Measurements from ENCODE around the gene SLC25A25. TPM values are rescaled to one million over a fixed set of nuclear protein-coding genes. Genes with fewer than 3 reads are reported as not detected.

Gene SLC25A25
- total and polyA plus RNA-seq, 8 donors = 7.9 to 37.1 (median 13.6) TPM

GRCh38 chr9:128124873-128125579, 57.0 kb downstream of the SLC25A25 start:
- Histone ChIP-seq H3K4me1 (peaks cover 33 to 40% (median 38%) of the 10 kb centered on the region in 4 donors), H3K27ac (peak overlapping the region in 3 of 5 donors; percentile 16 to 96 (median 20)), H3K4me3 (peak overlapping the region in 2 of 4 donors; percentile 73 to 95), H3K9me3 (no peaks in the 10 kb centered on the region), H3K36me3 (peaks cover 36 to 54% (median 51%) of the 10 kb centered on the region in 4 donors), H3K27me3 (no peaks in the 10 kb centered on the region)
- 60 to 66% (median 62%) methylated on average over 7 to 16 of the region's 16 CpGs for WGBS, 5 donors
- intact Hi-C loops (cut with DNase I; ENCODE audit: low total_unique reads) = no loop called here
- peak; percentile 82 to 85 for DNase-seq
- TF ChIP-seq POLR2AphosphoS5 (IDR thresholded peaks at IDR 0.05) (no peak), CTCF (IDR thresholded peaks at IDR 0.05) (peak in 4 of 7 experiments; percentile 16 to 72 (median 30)), POLR2A (IDR thresholded peaks at IDR 0.05) (no peak), EP300 (IDR thresholded peaks at IDR 0.05) (no peak)

GRCh38 chr9:128125580-128126354, 57.7 kb downstream of the SLC25A25 start:
- 43 to 56% (median 53%) methylated on average over 8 to 10 of the region's 10 CpGs for WGBS, 5 donors
- TF ChIP-seq POLR2AphosphoS5 (IDR thresholded peaks at IDR 0.05) = no peak
- no peak for TF ChIP-seq POLR2A (IDR thresholded peaks at IDR 0.05)
- TF ChIP-seq EP300 (IDR thresholded peaks at IDR 0.05) = no peak
- TF ChIP-seq CTCF (IDR thresholded peaks at IDR 0.05) = no peak
- peaks cover 33 to 40% (median 38%) of the 10 kb centered on the region in 4 donors for H3K4me1 ChIP-seq
- H3K9me3 ChIP-seq = no peaks in the 10 kb centered on the region
- intact Hi-C loops (cut with DNase I; ENCODE audit: low total_unique reads) = no loop called here
- DNase-seq = no peak
- peaks cover 0 to under 1% (median 0%) of the 10 kb centered on the region in 3 donors for H3K27me3 ChIP-seq
- peak overlapping the region in 3 of 5 donors; percentile 16 to 97 (median 96) for H3K27ac ChIP-seq
- peaks cover 35 to 46% (median 44%) of the 10 kb centered on the region in 4 donors for H3K36me3 ChIP-seq
- peak overlapping the region in 3 of 4 donors; percentile 73 to 99 (median 95) for H3K4me3 ChIP-seq

GRCh38 chr9:128127568-128127989, 59.5 kb downstream of the SLC25A25 start, which contains the start of gene PTGES2:
Gene PTGES2, minus strand, starts transcription at chr9:128127729. Its CDS starts 12 bp downstream, at chr9:128127717.
- peaks cover 18 to 28% (median 26%) of the 10 kb centered on the region in 4 donors for H3K36me3 ChIP-seq
- peak within 1 kb of the TSS; percentile 96 to 99 (median 97) for H3K27ac ChIP-seq
- H3K4me1 ChIP-seq = peaks cover 33 to 40% (median 38%) of the 10 kb centered on the region in 4 donors
- 0 to 1% (median 0%) methylated on average over 15 to 56 of the region's 56 CpGs; no CpG with 5 or more reads in 1 of the 5 donors for WGBS, 5 donors
- peaks cover 0 to 14% (median 0%) of the 10 kb centered on the region in 3 donors for H3K27me3 ChIP-seq
- TF ChIP-seq CTCF (IDR thresholded peaks at IDR 0.05) (no peak), POLR2A (IDR thresholded peaks at IDR 0.05) (no peak), POLR2AphosphoS5 (IDR thresholded peaks at IDR 0.05) (peak in 1 of 3 donors; percentile 76), EP300 (IDR thresholded peaks at IDR 0.05) (no peak)
- peak within 1 kb of the TSS; percentile 73 to 99 (median 93) for H3K4me3 ChIP-seq
- intact Hi-C loops (cut with DNase I; ENCODE audit: low total_unique reads) = no loop called here
- no peaks in the 10 kb centered on the region for H3K9me3 ChIP-seq
- peak; percentile 83 to 96 for DNase-seq
